IMR-90 (cell line): ENCODE data around the gene OR5C1. TPM values are rescaled to one million over a fixed set of nuclear protein-coding genes. Genes with fewer than 3 reads are reported as not detected.

Experiments used
- ATAC-seq: fragments of 200-7000 bp; cut with Tn5 transposase; 2 replicates; pipeline ENCODE4 v1.9.1; 2020; ENCODE audit warnings: low read depth, mild to moderate bottlenecking, moderate library complexity
- BruUV-seq: library from RNA; stranded (reverse); fragments of 400-500 nt; replicated peaks from 2 replicates; lab custom pipeline; 2021; lab: Mats Ljungman, UMichigan
- CTCF ChIA-PET: fragments of 300-600 bp; formaldehyde crosslinking; extraction: SDS; loops from one replicate; lab custom pipeline; 2021; ENCODE audit warnings: antibody characterized with exemption; lab: Yijun Ruan, JAX
- POLR2A ChIA-PET: fragments of 300-600 bp; sonication (Branson Sonifier 250); formaldehyde crosslinking; loops from one replicate; lab custom pipeline; 2022; ENCODE audit warnings: antibody characterized with exemption; ENCODE audit not compliant: unreplicated experiment; lab: Charles Lee
- DNase-seq: peaks from one replicate; pipeline ENCODE4 v3.0.0; 2013
- H2AFZ ChIP-seq: replicated peaks from 2 replicates; pipeline ENCODE3; 2013; ENCODE audit warnings: low read length, mild to moderate bottlenecking; ENCODE audit not compliant: poor library complexity
- H2AK5ac ChIP-seq: 2 replicates; pipeline ENCODE4 v1.6.1; 2013; ENCODE audit warnings: low read depth, low read length, inconsistent platforms
- H2AK9ac ChIP-seq: replicated peaks from 2 replicates; pipeline ENCODE3; 2013; ENCODE audit warnings: mild to moderate bottlenecking, low read depth, low read length, moderate library complexity; ENCODE audit not compliant: poor library complexity
- H2BK120ac ChIP-seq: 2 replicates; pipeline ENCODE4 v1.6.1; 2013; ENCODE audit warnings: low read depth, low read length, inconsistent platforms
- H2BK15ac ChIP-seq: 3 replicates; pipeline ENCODE4 v1.6.1; 2013; ENCODE audit warnings: low read depth, low read length, inconsistent platforms
- H2BK20ac ChIP-seq: 2 replicates; pipeline ENCODE4 v1.6.1; 2013; ENCODE audit warnings: low read depth, mild to moderate bottlenecking, inconsistent platforms, low read length, moderate library complexity
- H2BK5ac ChIP-seq: 2 replicates; pipeline ENCODE4 v1.6.1; 2013; ENCODE audit warnings: mild to moderate bottlenecking, low read depth, low read length, inconsistent platforms; ENCODE audit not compliant: poor library complexity, severe bottlenecking
- H3K14ac ChIP-seq: replicated peaks from 2 replicates; pipeline ENCODE4 v1.6.1; 2013; ENCODE audit warnings: low read depth, low read length, inconsistent platforms
- H3K18ac ChIP-seq: 2 replicates; pipeline ENCODE4 v1.6.1; 2013; ENCODE audit warnings: low read depth, low read length, control low read depth
- H3K23ac ChIP-seq: 2 replicates; pipeline ENCODE4 v1.6.1; 2013; ENCODE audit warnings: low read depth, low read length, inconsistent platforms
- H3K27ac ChIP-seq: 2 replicates; pipeline ENCODE4 v1.5.1; 2013; ENCODE audit warnings: mild to moderate bottlenecking, control low read depth, low read length; ENCODE audit not compliant: insufficient read depth
- H3K27me3 ChIP-seq: 2 replicates; pipeline ENCODE4 v1.6.1; 2013; ENCODE audit warnings: low read length; ENCODE audit not compliant: control insufficient read depth, insufficient read depth
- H3K36me3 ChIP-seq: 2 replicates; pipeline ENCODE4 v1.6.1; 2013; ENCODE audit warnings: low read length, mixed read lengths; ENCODE audit not compliant: control insufficient read depth, insufficient read depth
- H3K4ac ChIP-seq: 2 replicates; pipeline ENCODE4 v1.6.1; 2013; ENCODE audit warnings: low read depth, low read length, inconsistent platforms
- H3K4me1 ChIP-seq: 2 replicates; pipeline ENCODE4 v1.6.1; 2013; ENCODE audit warnings: low read length, mixed read lengths; ENCODE audit not compliant: control insufficient read depth, insufficient read depth
- H3K4me2 ChIP-seq: 2 replicates; pipeline ENCODE4 v1.6.1; 2013; ENCODE audit warnings: low read depth, mild to moderate bottlenecking, control low read depth, low read length, moderate library complexity
- H3K4me3 ChIP-seq: 2 replicates; pipeline ENCODE4 v1.5.1; 2013; ENCODE audit warnings: low read depth, mild to moderate bottlenecking, control low read depth, low read length, moderate library complexity; ENCODE audit not compliant: insufficient read depth
- H3K56ac ChIP-seq: 2 replicates; pipeline ENCODE4 v1.6.1; 2013; ENCODE audit warnings: low read length, inconsistent platforms; ENCODE audit not compliant: insufficient read depth; ENCODE audit errors: extremely low read depth
- H3K79me1 ChIP-seq, 2 experiments: 2 replicates each; pipeline ENCODE4 v1.6.1; 2013; ENCODE audit warnings: low read length in 2 of 2, inconsistent platforms in 1 of 2, low read depth in 1 of 2
- H3K9ac ChIP-seq: 2 replicates; pipeline ENCODE4 v1.6.1; 2013; ENCODE audit warnings: low read depth, low read length, control low read depth
- H3K9me1 ChIP-seq: 2 replicates; pipeline ENCODE4 v1.6.1; 2013; ENCODE audit warnings: low read length, inconsistent platforms; ENCODE audit not compliant: insufficient read depth
- H3K9me3 ChIP-seq: 2 replicates; pipeline ENCODE4 v1.6.1; 2013; ENCODE audit warnings: low read length; ENCODE audit not compliant: control insufficient read depth, insufficient read depth
- H4K20me1 ChIP-seq: 2 replicates; pipeline ENCODE4 v1.6.1; 2013; ENCODE audit warnings: low read length, inconsistent platforms; ENCODE audit not compliant: insufficient read depth
- H4K5ac ChIP-seq: 2 replicates; pipeline ENCODE4 v1.6.1; 2013; ENCODE audit warnings: mild to moderate bottlenecking, low read depth, low read length, control low read depth
- H4K8ac ChIP-seq, 2 experiments: 2 replicates each; pipeline ENCODE4 v1.6.1; 2013; ENCODE audit warnings: low read depth in 2 of 2, low read length in 2 of 2, control low read depth in 1 of 2, inconsistent platforms in 1 of 2
- H4K91ac ChIP-seq: 2 replicates; pipeline ENCODE4 v1.6.1; 2013; ENCODE audit warnings: low read depth, low read length, inconsistent platforms; ENCODE audit not compliant: insufficient read depth
- BHLHE40 ChIP-seq: fragments of 150-350 bp; IDR thresholded peaks from 2 replicates; pipeline ENCODE4 v1.6.1; 2016; ENCODE audit warnings: mild to moderate bottlenecking, low read depth, low read length
- CEBPB ChIP-seq: IDR thresholded peaks from 2 replicates; pipeline ENCODE4 v1.6.1; 2012; ENCODE audit warnings: low read depth, low read length, improper control_type of control experiment
- CHD1 ChIP-seq: IDR thresholded peaks from 2 replicates; pipeline ENCODE4 v1.6.1; 2012; ENCODE audit warnings: low read depth, low read length, improper control_type of control experiment
- FOS ChIP-seq: fragments of 150-350 bp; IDR thresholded peaks from 2 replicates; pipeline ENCODE4 v1.6.1; 2016; ENCODE audit warnings: low read depth, low read length
- MAFK ChIP-seq: IDR thresholded peaks from 2 replicates; pipeline ENCODE4 v1.6.1; 2012; ENCODE audit warnings: low read depth, low read length, improper control_type of control experiment
- MAZ ChIP-seq: IDR thresholded peaks from 2 replicates; pipeline ENCODE4 v1.6.1; 2012; ENCODE audit warnings: low read depth, mild to moderate bottlenecking, low read length, improper control_type of control experiment, moderate library complexity, borderline replicate concordance
- MXI1 ChIP-seq: IDR thresholded peaks from 2 replicates; pipeline ENCODE4 v1.6.1; 2012; ENCODE audit warnings: low read depth, mild to moderate bottlenecking, low read length, moderate library complexity, borderline replicate concordance
- NFE2L2 ChIP-seq: fragments of 150-350 bp; IDR thresholded peaks from 2 replicates; pipeline ENCODE4 v1.6.1; 2016; ENCODE audit warnings: low read depth, mild to moderate bottlenecking, low read length
- POLR2A ChIP-seq: IDR thresholded peaks from 2 replicates; pipeline ENCODE4 v1.6.1; 2012; ENCODE audit warnings: mild to moderate bottlenecking, low read depth, low read length
- RAD21 ChIP-seq: IDR thresholded peaks from 2 replicates; pipeline ENCODE4 v1.6.1; 2012; ENCODE audit warnings: low read length, improper control_type of control experiment
- RCOR1 ChIP-seq: IDR thresholded peaks from 2 replicates; pipeline ENCODE4 v1.6.1; 2012; ENCODE audit warnings: mild to moderate bottlenecking, low read length, improper control_type of control experiment; ENCODE audit not compliant: insufficient replicate concordance
- RFX5 ChIP-seq: IDR thresholded peaks from 2 replicates; pipeline ENCODE4 v1.8.0; 2012; ENCODE audit warnings: low read depth, mild to moderate bottlenecking, low read length, moderate library complexity
- SMC3 ChIP-seq: fragments of 150-350 bp; IDR thresholded peaks from 2 replicates; pipeline ENCODE4 v1.6.1; 2016; ENCODE audit warnings: low read depth, mild to moderate bottlenecking, antibody characterized with exemption, low read length, moderate library complexity
- USF2 ChIP-seq: fragments of 150-350 bp; IDR thresholded peaks from 2 replicates; pipeline ENCODE4 v1.6.1; 2017; ENCODE audit warnings: mild to moderate bottlenecking, antibody characterized with exemption, low read length, low read depth
- WGBS, 2 experiments: methylation state at CpG; one replicate each; pipeline versions ENCODE4 v1.1.5 to v1.1.7; 2013; ENCODE audit warnings: missing lambda C conversion rate in 2 of 2; ENCODE audit not compliant: insufficient read length in 1 of 2; ENCODE audit errors: extremely low coverage in 2 of 2; 5-methylcytosine and 5-hydroxymethylcytosine counted together
- dilution Hi-C: fragments of 300-500 bp; cut with HindIII; formaldehyde crosslinking; loops from one replicate; pipeline ENCODE4 v1.14.3; 2018; ENCODE audit warnings: low sequenced_read_pairs; ENCODE audit not compliant: unreplicated experiment
- in situ Hi-C: fragments of 300-500 bp; cut with MboI; formaldehyde crosslinking; loops from 3 replicates; pipeline ENCODE4 v1.14.3; 2019; ENCODE audit warnings: low sequenced_read_pairs, inconsistent platforms, mixed read lengths
- intact Hi-C: fragments of 100-400 bp; cut with micrococcal nuclease; formaldehyde crosslinking; loops from 2 replicates; pipeline ENCODE4 v1.10.0; 2022
- polyA plus RNA-seq, 3 experiments: library from polyadenylated mRNA; depleted of rRNA; stranded (reverse); fragments of >200 nt; gene quantifications; 2 replicates each; pipeline ENCODE4 v1.2.3, GENCODE V29; 2012; ENCODE audit warnings: low replicate concordance in 1 of 3
- total RNA-seq: library from RNA; depleted of rRNA; stranded (reverse); fragments of >200 nt; gene quantifications from 2 replicates; pipeline ENCODE4 v1.2.3, GENCODE V29; 2012
- TF ChIP-seq, protein P1 (sequence below): fragments of 150-350 bp; IDR thresholded peaks from 2 replicates; pipeline ENCODE4 v1.6.1; 2016; ENCODE audit warnings: low read depth, mild to moderate bottlenecking, low read length, moderate library complexity, borderline replicate concordance
- TF ChIP-seq, protein P2 (sequence below): conservative IDR thresholded peaks from 2 replicates; pipeline ENCODE4 v1.5.1; 2012; ENCODE audit warnings: mild to moderate bottlenecking, low read depth, low read length, improper control_type of control experiment

OR5C1 gene
- total and polyA plus RNA-seq, 2 of the 4 experiments (the other 2 are of a cell fraction), result not detected

DNA sequence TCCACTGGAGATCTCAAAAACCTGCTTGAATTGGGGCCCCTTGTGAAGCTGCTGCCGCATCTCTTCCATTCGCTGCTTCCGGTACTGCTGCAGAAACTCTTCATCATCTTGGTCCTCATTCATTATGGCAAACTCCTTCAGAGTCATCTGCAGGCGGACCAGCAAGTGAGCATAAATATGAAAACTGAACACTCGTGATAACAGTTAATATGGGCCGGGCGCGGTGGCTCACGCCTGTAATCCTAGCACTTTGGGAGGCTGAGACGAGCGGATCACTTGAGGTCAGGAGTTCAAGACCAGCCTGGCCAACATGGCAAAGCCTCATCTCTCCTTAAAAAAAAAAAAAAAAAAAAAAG lies 31.7 kb downstream of the OR5C1 start:
- H2BK15ac ChIP-seq, result peak overlapping the region; percentile 57; the same call in 1 of the 3 replicates
- H2BK20ac ChIP-seq, result peak overlapping the region; percentile 52
- no peak overlapping the region for H4K5ac ChIP-seq
- POLR2A ChIA-PET, result no interaction called here
- H3K4me3 ChIP-seq, result no peak overlapping the region
- H3K27ac ChIP-seq, result peak overlapping the region; percentile 60; the same call in 1 of the 2 replicates
- H3K18ac ChIP-seq, result no peak overlapping the region; the same call in 1 of the 2 replicates
- H4K8ac ChIP-seq, result peak overlapping the region in 1 of 2 experiments; percentile 75; a peak in 1 of 4 replicates
- H2AK9ac ChIP-seq, result no peak overlapping the region
- TF ChIP-seq RAD21 (no peak), CEBPB (no peak), CHD1 (no peak), RCOR1 (no peak), NFE2L2 (no peak), MAFK (no peak), POLR2A (no peak), USF2 (no peak), FOS (no peak), BHLHE40 (no peak), SMC3 (no peak), MAZ (no peak), RFX5 (no peak), MXI1 (no peak)
- TF ChIP-seq, protein P1, sequence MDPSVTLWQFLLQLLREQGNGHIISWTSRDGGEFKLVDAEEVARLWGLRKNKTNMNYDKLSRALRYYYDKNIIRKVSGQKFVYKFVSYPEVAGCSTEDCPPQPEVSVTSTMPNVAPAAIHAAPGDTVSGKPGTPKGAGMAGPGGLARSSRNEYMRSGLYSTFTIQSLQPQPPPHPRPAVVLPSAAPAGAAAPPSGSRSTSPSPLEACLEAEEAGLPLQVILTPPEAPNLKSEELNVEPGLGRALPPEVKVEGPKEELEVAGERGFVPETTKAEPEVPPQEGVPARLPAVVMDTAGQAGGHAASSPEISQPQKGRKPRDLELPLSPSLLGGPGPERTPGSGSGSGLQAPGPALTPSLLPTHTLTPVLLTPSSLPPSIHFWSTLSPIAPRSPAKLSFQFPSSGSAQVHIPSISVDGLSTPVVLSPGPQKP, result no peak
- TF ChIP-seq, protein P2, sequence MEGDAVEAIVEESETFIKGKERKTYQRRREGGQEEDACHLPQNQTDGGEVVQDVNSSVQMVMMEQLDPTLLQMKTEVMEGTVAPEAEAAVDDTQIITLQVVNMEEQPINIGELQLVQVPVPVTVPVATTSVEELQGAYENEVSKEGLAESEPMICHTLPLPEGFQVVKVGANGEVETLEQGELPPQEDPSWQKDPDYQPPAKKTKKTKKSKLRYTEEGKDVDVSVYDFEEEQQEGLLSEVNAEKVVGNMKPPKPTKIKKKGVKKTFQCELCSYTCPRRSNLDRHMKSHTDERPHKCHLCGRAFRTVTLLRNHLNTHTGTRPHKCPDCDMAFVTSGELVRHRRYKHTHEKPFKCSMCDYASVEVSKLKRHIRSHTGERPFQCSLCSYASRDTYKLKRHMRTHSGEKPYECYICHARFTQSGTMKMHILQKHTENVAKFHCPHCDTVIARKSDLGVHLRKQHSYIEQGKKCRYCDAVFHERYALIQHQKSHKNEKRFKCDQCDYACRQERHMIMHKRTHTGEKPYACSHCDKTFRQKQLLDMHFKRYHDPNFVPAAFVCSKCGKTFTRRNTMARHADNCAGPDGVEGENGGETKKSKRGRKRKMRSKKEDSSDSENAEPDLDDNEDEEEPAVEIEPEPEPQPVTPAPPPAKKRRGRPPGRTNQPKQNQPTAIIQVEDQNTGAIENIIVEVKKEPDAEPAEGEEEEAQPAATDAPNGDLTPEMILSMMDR, result no peak
- H3K4ac ChIP-seq, result peak overlapping the region; percentile 82
- DNase-seq, result no peak
- H4K91ac ChIP-seq, result no peak overlapping the region
- peak overlapping the region; percentile 70; the same call in 1 of the 2 replicates for H2AK5ac ChIP-seq
- WGBS, 2 experiments, result no CpG with 5 or more reads among the region's 11 CpGs
- peaks cover 22 to 44% of the 10 kb centered on the region in 2 experiments for H3K79me1 ChIP-seq
- H3K14ac ChIP-seq, result no peak overlapping the region; the same call in 1 of the 2 replicates
- H3K9ac ChIP-seq, result no peak overlapping the region
- H3K23ac ChIP-seq, result no peak overlapping the region
- no peaks in the 10 kb centered on the region for H4K20me1 ChIP-seq
- CTCF ChIA-PET, result no interaction called here
- no peak overlapping the region; the same call in 1 of the 2 replicates for H3K4me2 ChIP-seq
- dilution Hi-C loops, result no loop called here
- ATAC-seq, result no peak
- H2AFZ ChIP-seq, result peak overlapping the region; percentile 8
- H2BK5ac ChIP-seq, result no peak overlapping the region
- H3K9me3 ChIP-seq, result no peaks in the 10 kb centered on the region
- in situ Hi-C loops, result no loop called here
- peaks cover 10% of the 10 kb centered on the region for H3K4me1 ChIP-seq
- peak overlapping the region; percentile 84 for H2BK120ac ChIP-seq
- H3K9me1 ChIP-seq, result peaks cover 14% of the 10 kb centered on the region
- H3K27me3 ChIP-seq, result no peaks in the 10 kb centered on the region
- H3K36me3 ChIP-seq, result peaks cover 33% of the 10 kb centered on the region
- BruUV-seq, result no TSS peak
- intact Hi-C loops, result no loop called here
- peak overlapping the region; percentile 57; the same call in 1 of the 2 replicates for H3K56ac ChIP-seq
